ENCODE data around the gene SIAH2.

DNA sequence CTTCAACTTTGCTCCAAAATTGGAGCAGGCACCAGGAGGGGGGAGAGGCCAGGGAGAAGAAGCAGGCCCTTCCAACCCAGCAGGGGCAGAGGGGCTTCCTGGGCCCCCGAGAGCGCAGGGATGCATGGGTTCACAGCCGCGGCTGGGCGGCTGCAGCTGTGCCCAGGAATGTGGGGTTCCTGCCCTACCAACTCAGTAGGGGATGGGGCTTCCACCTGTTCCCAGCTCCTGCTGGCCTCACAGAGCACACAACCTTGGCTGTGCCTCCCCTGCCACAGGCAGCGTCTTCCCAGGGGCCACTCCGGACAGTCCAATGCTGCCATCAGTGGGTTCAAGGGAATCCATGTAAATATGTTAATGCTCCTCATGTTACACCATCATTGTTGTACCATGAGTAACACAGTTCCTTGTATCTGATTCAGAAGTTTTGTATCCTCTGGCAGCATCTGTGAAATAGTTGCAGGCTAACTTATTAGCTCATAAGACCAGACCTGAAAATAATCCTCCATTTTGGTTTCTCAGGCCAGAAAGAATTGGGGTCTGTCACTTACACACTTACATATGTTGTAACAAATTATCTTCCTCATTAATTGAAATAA is 12.1 kb upstream of the SIAH2 start:
- TF ChIP-seq, protein P1, sequence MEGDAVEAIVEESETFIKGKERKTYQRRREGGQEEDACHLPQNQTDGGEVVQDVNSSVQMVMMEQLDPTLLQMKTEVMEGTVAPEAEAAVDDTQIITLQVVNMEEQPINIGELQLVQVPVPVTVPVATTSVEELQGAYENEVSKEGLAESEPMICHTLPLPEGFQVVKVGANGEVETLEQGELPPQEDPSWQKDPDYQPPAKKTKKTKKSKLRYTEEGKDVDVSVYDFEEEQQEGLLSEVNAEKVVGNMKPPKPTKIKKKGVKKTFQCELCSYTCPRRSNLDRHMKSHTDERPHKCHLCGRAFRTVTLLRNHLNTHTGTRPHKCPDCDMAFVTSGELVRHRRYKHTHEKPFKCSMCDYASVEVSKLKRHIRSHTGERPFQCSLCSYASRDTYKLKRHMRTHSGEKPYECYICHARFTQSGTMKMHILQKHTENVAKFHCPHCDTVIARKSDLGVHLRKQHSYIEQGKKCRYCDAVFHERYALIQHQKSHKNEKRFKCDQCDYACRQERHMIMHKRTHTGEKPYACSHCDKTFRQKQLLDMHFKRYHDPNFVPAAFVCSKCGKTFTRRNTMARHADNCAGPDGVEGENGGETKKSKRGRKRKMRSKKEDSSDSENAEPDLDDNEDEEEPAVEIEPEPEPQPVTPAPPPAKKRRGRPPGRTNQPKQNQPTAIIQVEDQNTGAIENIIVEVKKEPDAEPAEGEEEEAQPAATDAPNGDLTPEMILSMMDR (IDR thresholded peaks at IDR 0.05), result no peak
- TF ChIP-seq POLR2A (IDR thresholded peaks at IDR 0.05), result no peak

Measured in right lobe of liver (tissue), 4 donors.